Measurements from ENCODE around the gene TBRG1. TPM values are rescaled to one million over a fixed set of nuclear protein-coding genes. Genes with fewer than 3 reads are reported as not detected.
"Not testable (repeated sequence)": the region's sequence is repeated elsewhere in the genome, so short reads cannot be mapped to it uniquely, and the experiment has no call there.

TBRG1 gene
- total RNA-seq, 1 donor from 2014 or later = 29.7 TPM

DNA sequence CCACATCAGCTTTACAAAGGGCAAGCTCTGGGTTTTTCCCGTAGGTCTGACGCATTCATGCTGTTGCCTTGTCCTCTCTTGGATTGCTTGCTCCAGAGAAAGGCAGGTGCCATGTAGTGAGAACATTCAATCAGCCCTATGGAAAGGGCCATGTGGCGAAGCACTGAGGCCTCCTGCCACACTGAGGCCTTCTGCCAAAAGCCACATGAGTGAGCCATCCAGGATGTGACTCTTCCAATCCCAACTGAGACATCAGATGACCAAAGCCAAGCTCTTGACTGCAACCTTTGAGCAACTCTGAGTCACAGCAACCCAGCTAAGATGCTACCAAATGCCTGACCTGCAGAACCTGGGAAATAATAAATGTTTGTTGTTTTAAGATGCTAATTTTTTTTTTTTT is 20.5 kb upstream of the TBRG1 start:
- Histone ChIP-seq H3K4me3 (no peak overlapping the region), H3K9me3 (no peaks in the 10 kb centered on the region), H3K27me3 (no peaks in the 10 kb centered on the region), H3K27ac (no peak overlapping the region), H3K36me3 (no peaks in the 10 kb centered on the region), H3K4me1 (no peaks in the 10 kb centered on the region)
- intact Hi-C loops (cut with DNase I) = no loop called here
- DNase-seq (ENCODE audit: extremely low spot score in 2 of 2) = no peak
- no peak for TF ChIP-seq POLR2A (IDR thresholded peaks at IDR 0.05)
- TF ChIP-seq, protein P1, sequence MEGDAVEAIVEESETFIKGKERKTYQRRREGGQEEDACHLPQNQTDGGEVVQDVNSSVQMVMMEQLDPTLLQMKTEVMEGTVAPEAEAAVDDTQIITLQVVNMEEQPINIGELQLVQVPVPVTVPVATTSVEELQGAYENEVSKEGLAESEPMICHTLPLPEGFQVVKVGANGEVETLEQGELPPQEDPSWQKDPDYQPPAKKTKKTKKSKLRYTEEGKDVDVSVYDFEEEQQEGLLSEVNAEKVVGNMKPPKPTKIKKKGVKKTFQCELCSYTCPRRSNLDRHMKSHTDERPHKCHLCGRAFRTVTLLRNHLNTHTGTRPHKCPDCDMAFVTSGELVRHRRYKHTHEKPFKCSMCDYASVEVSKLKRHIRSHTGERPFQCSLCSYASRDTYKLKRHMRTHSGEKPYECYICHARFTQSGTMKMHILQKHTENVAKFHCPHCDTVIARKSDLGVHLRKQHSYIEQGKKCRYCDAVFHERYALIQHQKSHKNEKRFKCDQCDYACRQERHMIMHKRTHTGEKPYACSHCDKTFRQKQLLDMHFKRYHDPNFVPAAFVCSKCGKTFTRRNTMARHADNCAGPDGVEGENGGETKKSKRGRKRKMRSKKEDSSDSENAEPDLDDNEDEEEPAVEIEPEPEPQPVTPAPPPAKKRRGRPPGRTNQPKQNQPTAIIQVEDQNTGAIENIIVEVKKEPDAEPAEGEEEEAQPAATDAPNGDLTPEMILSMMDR (IDR thresholded peaks at IDR 0.05) = no peak
- no peak for TF ChIP-seq POLR2AphosphoS5 (IDR thresholded peaks at IDR 0.05; ENCODE audit: insufficient read depth in 1 of 2, low read depth in 1 of 2)

DNA sequence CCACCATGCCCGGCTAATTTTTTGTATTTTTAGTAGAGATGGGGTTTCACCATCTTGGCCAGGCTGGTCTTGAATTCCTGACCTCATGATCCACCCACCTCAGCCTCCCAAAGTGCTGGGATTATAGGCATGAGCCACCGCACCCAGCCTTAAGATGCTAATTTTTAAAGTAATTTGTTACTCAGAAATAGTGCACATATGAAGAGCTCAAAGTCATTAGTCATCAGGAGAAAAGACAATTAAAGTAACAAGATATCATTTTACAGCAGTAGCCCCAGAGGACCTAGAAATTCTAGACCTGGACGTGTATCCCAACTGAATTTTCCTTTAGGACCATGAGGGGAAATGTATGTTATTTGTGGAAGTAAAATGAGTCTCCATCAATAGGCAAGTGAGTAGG is 19.9 kb upstream of the TBRG1 start:
- intact Hi-C loops (cut with DNase I); DNase-seq (ENCODE audit: extremely low spot score in 2 of 2); H3K4me1 ChIP-seq; H3K36me3 ChIP-seq; H3K27ac ChIP-seq; H3K4me3 ChIP-seq; H3K27me3 ChIP-seq; H3K9me3 ChIP-seq: not testable (repeated sequence)

DNA sequence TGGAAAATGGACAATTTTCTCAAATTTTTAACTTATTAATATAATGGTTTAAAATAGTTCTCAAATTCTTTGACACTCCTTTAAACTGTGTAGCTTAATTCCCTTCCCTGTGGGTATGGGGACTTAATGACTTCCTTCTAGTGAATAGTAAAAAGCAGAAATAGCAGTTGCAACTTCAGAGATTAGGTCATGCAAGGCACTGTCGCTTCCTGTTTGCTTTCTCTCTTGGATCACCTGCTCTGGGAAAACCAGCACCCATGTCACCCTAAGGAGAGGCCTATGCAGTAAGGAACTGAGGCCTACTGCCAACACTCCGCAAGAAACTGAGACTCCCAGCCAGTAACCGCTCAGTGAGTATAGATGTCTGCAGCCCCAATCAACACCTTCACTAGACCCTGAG is 16.9 kb upstream of the TBRG1 start:
- Histone ChIP-seq H3K9me3 (no peaks in the 10 kb centered on the region), H3K4me1 (no peaks in the 10 kb centered on the region), H3K27ac (no peak overlapping the region), H3K27me3 (no peaks in the 10 kb centered on the region), H3K4me3 (no peak overlapping the region), H3K36me3 (no peaks in the 10 kb centered on the region)
- DNase-seq (ENCODE audit: extremely low spot score in 2 of 2) = no peak
- intact Hi-C loops (cut with DNase I) = no loop called here
- TF ChIP-seq, protein P1 (IDR thresholded peaks at IDR 0.05) = no peak
- no peak for TF ChIP-seq POLR2AphosphoS5 (IDR thresholded peaks at IDR 0.05; ENCODE audit: insufficient read depth in 1 of 2, low read depth in 1 of 2)
- TF ChIP-seq POLR2A (IDR thresholded peaks at IDR 0.05) = no peak

DNA sequence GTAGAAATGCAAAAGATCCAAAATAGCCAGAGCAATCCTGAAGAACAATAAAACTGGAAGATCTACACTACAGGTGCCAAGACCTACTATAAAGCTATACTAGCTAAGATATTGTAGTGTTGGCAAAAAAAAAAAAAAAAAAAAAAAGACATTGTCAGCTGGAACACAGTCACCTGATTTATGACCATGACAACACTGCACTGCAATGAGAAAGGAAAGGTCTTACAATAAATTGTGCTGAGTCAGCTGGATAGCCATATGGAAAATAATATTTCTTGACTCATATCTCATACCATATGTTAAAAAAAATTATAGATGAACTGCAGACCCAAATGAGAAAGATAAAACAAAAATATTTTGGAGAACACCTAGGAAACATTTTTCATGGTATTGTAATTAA is 14.5 kb upstream of the TBRG1 start:
- Histone ChIP-seq H3K4me1 (no peaks in the 10 kb centered on the region), H3K4me3 (no peak overlapping the region), H3K27me3 (no peaks in the 10 kb centered on the region), H3K27ac (no peak overlapping the region), H3K36me3 (no peaks in the 10 kb centered on the region), H3K9me3 (no peaks in the 10 kb centered on the region)
- TF ChIP-seq, protein P1 (IDR thresholded peaks at IDR 0.05) = no peak
- no peak for TF ChIP-seq POLR2A (IDR thresholded peaks at IDR 0.05)
- no peak for TF ChIP-seq POLR2AphosphoS5 (IDR thresholded peaks at IDR 0.05; ENCODE audit: insufficient read depth in 1 of 2, low read depth in 1 of 2)
- DNase-seq (ENCODE audit: extremely low spot score in 2 of 2) = no peak
- intact Hi-C loops (cut with DNase I) = no loop called here

DNA sequence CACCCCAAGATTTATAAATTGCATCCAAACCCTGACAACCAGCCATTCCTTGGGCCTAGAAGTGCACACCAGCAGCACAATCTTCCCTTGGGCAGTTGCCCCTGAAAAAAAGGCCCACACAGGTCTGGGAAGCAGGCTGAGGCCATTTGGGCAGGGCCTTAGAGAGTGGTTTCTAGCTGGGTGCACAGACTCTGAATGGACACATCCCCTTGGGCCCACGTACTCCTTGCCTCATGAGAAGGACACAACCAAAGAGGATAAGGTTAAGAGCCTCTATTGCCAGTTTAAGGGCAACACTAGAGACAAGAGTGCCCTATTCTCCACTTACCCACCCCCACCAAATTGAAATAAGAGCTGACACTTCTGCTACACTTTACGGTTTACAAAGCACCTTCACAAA is 12.4 kb upstream of the TBRG1 start:
- H3K27me3 ChIP-seq = no peaks in the 10 kb centered on the region
- DNase-seq (ENCODE audit: extremely low spot score in 2 of 2) = no peak
- TF ChIP-seq POLR2A (IDR thresholded peaks at IDR 0.05) (no peak), POLR2AphosphoS5 (IDR thresholded peaks at IDR 0.05; ENCODE audit: insufficient read depth in 1 of 2, low read depth in 1 of 2) (no peak)
- TF ChIP-seq, protein P1 (IDR thresholded peaks at IDR 0.05) = no peak
- H3K27ac ChIP-seq = no peak overlapping the region
- H3K36me3 ChIP-seq = no peaks in the 10 kb centered on the region
- no peaks in the 10 kb centered on the region for H3K9me3 ChIP-seq
- no peak overlapping the region for H3K4me3 ChIP-seq
- H3K4me1 ChIP-seq = no peaks in the 10 kb centered on the region
- intact Hi-C loops (cut with DNase I) = no loop called here

DNA sequence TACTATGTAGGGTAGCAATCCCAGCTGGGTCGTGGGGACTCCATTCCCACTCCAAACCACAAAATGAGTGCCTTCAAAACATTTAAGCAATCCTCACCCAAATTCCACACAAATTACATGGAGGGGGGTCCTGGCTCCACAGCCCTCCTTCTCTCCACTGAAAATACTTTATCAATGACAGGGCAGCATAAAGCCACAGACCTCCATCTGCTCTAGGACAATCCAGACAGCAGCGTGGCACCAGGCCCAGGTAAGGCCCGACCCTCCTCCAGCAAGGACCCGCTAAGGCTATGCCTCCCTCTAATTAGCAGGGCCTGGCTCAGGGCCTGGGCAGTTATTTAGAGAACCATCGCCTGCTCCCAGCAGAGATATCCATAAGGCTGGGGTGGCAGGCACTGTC is 11.6 kb upstream of the TBRG1 start, which contains the start of gene PANX3:
TSS of gene PANX3 (plus strand) at position 365 of the 400 bp plus-strand sequence. CDS start 129 bp downstream, outside the sequence.
- intact Hi-C loops (cut with DNase I) = no loop called here
- no peak for DNase-seq (ENCODE audit: extremely low spot score in 2 of 2)
- no peaks in the 10 kb centered on the region for H3K27me3 ChIP-seq
- no peak for TF ChIP-seq POLR2A (IDR thresholded peaks at IDR 0.05)
- H3K4me1 ChIP-seq = no peaks in the 10 kb centered on the region
- no peaks in the 10 kb centered on the region for H3K36me3 ChIP-seq
- H3K27ac ChIP-seq = no peak within 1 kb of the TSS
- H3K9me3 ChIP-seq = no peaks in the 10 kb centered on the region
- H3K4me3 ChIP-seq = no peak within 1 kb of the TSS
